Measurements from ENCODE around the gene UBA52. TPM values are rescaled to one million over a fixed set of nuclear protein-coding genes. Genes with fewer than 3 reads are reported as not detected.
A peak's percentile ranks its signal among the peaks of the same experiment; 100 is the strongest.

UBA52 gene
- total RNA-seq, 6 donors from 2014 or later = 127 to 988 (median 458) TPM

- Histone ChIP-seq H3K27me3 (peaks cover 0 to 62% (median 37%) of the 10 kb centered on the region in 4 donors), H3K36me3 (no peaks in the 10 kb centered on the region), H3K4me3 (peak overlapping the region in 3 of 4 donors; percentile 28 to 38 (median 31)), H3K27ac (no peak overlapping the region), H3K4me1 (peaks cover 25 to 52% (median 32%) of the 10 kb centered on the region in 4 donors), H3K9me3 (no peaks in the 10 kb centered on the region)
- WGBS, 2 donors = 0 to 12% methylated on average over 1 to 21 of the region's 65 CpGs
- ATAC-seq (ENCODE audit: low FRiP score in 2 of 2) (no peak), DNase-seq (peak in 1 of 2 donors; percentile 83)
- TF ChIP-seq POLR2A (IDR thresholded peaks at IDR 0.05) (no peak), EP300 (IDR thresholded peaks at IDR 0.05) (no peak), POLR2AphosphoS5 (IDR thresholded peaks at IDR 0.05) (no peak), CTCF (IDR thresholded peaks at IDR 0.05) (no peak)
Measured at GRCh38 chr19:18605546-18606280, 34.1 kb downstream of the UBA52 start.

DNA sequence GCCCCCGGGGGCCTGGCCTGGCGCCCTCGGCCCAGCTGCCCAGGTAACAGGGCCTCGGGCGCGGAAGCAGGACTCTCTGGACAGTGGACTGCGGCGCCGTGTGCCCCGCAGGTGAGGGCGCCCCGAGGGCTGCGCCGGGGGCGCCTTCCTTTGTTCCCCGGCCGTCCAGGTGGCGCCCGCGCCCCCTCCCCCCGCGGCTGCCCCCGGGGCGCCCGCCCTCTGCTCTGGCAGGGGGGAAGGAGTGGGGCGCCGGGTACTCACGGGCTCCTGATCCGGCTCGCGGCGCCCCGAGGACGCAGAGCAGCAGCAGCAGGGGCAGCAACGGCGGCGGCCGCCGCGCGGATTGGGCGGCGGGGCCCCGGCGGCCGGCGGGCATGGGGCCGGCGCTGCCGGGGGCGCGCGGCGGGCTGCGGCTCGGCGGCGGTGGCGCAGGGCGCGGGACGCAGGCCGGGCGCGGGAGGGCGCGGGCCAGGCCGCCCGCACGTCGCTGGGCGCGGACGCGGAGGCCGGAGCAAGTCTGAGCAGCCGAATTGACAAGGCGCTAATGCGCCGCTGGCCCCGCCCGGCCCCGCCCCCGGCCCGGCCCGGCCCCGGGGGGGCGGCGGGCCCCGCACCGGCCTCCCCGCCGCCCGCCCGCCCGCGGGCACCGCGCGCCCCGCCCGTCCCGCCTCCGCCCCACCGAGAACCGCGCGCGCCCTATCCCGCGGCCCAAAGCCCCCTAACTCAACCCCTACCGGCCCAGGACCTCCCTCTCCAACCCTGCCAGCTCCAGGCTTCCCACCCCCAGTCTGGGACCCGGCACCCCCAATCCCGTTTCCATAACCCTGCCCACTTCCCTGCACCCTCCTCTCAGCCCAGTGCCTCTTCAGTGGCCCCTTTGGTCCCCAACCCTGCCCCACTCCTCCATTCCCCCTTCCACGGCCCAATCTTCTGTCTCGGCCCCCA lies 34.9 kb downstream of the UBA52 start, which contains the start of gene CRLF1:
TSS of gene CRLF1 (minus strand) at position 519 of the 945 bp plus-strand sequence. CDS start at position 376, 143 bp downstream.
- Histone ChIP-seq H3K9me3 (no peaks in the 10 kb centered on the region), H3K27me3 (peaks cover 0 to 69% (median 45%) of the 10 kb centered on the region in 4 donors), H3K36me3 (no peaks in the 10 kb centered on the region), H3K4me3 (peak within 1 kb of the TSS in 3 of 4 donors; percentile 28 to 38 (median 31)), H3K4me1 (peaks cover 33 to 60% (median 40%) of the 10 kb centered on the region in 4 donors), H3K27ac (no peak within 1 kb of the TSS)
- TF ChIP-seq CTCF (IDR thresholded peaks at IDR 0.05) (no peak), POLR2AphosphoS5 (IDR thresholded peaks at IDR 0.05) (no peak), EP300 (IDR thresholded peaks at IDR 0.05) (no peak), POLR2A (IDR thresholded peaks at IDR 0.05) (no peak)
- 0 to 1% methylated on average over 4 to 10 of the region's 116 CpGs for WGBS, 2 donors
- DNase-seq (peak in 1 of 2 donors; percentile 77), ATAC-seq (ENCODE audit: low FRiP score in 2 of 2) (no peak)

- Histone ChIP-seq H3K27me3 (peaks cover 2 to 78% (median 50%) of the 10 kb centered on the region in 4 donors), H3K4me3 (peak overlapping the region in 3 of 4 donors; percentile 8 to 32 (median 31)), H3K4me1 (peaks cover 42 to 69% (median 49%) of the 10 kb centered on the region in 4 donors), H3K9me3 (no peaks in the 10 kb centered on the region), H3K27ac (no peak overlapping the region), H3K36me3 (no peaks in the 10 kb centered on the region)
- 3 to 4% methylated on average over 33 to 68 of the region's 68 CpGs for WGBS, 2 donors
- DNase-seq (peak in 1 of 2 donors; percentile 80), ATAC-seq (ENCODE audit: low FRiP score in 2 of 2) (peak in 1 of 2 donors; percentile 2)
- TF ChIP-seq POLR2AphosphoS5 (IDR thresholded peaks at IDR 0.05) (no peak), POLR2A (IDR thresholded peaks at IDR 0.05) (no peak), CTCF (IDR thresholded peaks at IDR 0.05) (no peak), EP300 (IDR thresholded peaks at IDR 0.05) (no peak)
Measured at GRCh38 chr19:18607226-18608101, 35.8 kb downstream of the UBA52 start.

DNA sequence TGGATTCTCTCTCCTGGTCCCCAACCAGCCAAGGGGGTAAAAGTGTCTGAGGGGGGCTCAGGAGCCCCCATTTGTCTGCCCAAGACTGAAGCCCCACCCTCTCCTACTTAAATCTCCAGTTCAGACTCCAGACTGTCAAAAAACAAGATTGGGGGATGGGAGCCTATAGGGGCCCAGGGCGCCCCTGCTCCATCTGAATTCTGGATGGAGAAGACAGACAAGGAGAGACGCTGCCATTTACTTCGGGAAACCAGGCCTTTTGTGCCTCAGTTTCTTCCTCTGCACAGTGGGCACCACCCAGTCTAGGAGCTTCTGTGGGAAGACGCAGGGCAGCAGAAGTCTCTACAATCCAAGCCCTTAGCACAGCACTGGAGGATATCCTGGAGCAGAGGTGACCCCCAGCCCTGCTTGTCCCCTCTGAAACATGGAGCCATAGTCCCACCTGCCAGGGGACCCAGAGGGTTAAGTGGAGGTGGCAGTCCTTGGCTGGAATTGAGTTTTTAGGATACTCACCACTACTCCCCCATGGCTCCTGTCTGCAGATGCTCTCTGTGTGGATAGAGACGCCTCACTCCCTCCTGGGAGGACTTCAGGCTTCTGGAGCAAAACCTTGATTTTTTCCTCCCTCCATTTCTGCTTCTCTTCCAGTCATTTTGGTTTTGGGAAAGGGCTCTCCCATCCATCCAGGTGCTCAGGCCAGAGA lies 36.6 kb downstream of the UBA52 start:
- WGBS, 2 donors = 14 to 27% methylated on average over 5 of the region's 5 CpGs
- H3K4me1 ChIP-seq = peaks cover 50 to 77% (median 57%) of the 10 kb centered on the region in 4 donors

More for the DNA sequence above, 36.6 kb downstream of the UBA52 start:
- Histone ChIP-seq H3K27me3 (peaks cover 2 to 86% (median 58%) of the 10 kb centered on the region in 4 donors), H3K36me3 (no peaks in the 10 kb centered on the region), H3K27ac (no peak overlapping the region), H3K9me3 (no peaks in the 10 kb centered on the region), H3K4me3 (no peak overlapping the region)
- TF ChIP-seq EP300 (IDR thresholded peaks at IDR 0.05) = no peak
- TF ChIP-seq POLR2A (IDR thresholded peaks at IDR 0.05) = no peak
- no peak for TF ChIP-seq POLR2AphosphoS5 (IDR thresholded peaks at IDR 0.05)
- no peak for TF ChIP-seq CTCF (IDR thresholded peaks at IDR 0.05)
- no peak for ATAC-seq (ENCODE audit: low FRiP score in 2 of 2)
- DNase-seq = no peak
